ENCODE measurements around the gene MAP2. TPM values are rescaled to one million over a fixed set of nuclear protein-coding genes. Genes with fewer than 3 reads are reported as not detected.

Gene MAP2
- total RNA-seq, 1 experiment from 2014 or later: 7.6 TPM

GRCh38 chr2:209685963-209686362 is 262.1 kb downstream of the MAP2 start (continued):
- TF ChIP-seq AFF4 (CRISPR knock-in tag; IDR thresholded peaks at IDR 0.05; ENCODE audit: borderline replicate concordance): no peak
- TF ChIP-seq ZNF671 (CRISPR knock-in tag; IDR thresholded peaks at IDR 0.05): no peak

- no peak for ATAC-seq
- H3K27me3 Mint-ChIP-seq (ENCODE audit: low read depth): no peaks in the 10 kb centered on the region
- peaks cover 27% of the 10 kb centered on the region for H3K4me1 Mint-ChIP-seq
Measured at GRCh38 chr2:209686448-209686847, 262.6 kb downstream of the MAP2 start.

GRCh38 chr2:209687323-209687969 is 263.6 kb downstream of the MAP2 start:
- H3K9me3 Mint-ChIP-seq: no peaks in the 10 kb centered on the region
- H3K36me3 Mint-ChIP-seq: no peaks in the 10 kb centered on the region
- DNase-seq (ENCODE audit: low spot score) (no peak), ATAC-seq (peak; percentile 68)
- no peak overlapping the region for H3K4me3 Mint-ChIP-seq
- peak overlapping the region; percentile 55; the same call in 1 of the 2 replicates for H3K27ac Mint-ChIP-seq
- peaks cover 27% of the 10 kb centered on the region for H3K4me1 Mint-ChIP-seq
- CTCF ChIA-PET: no interaction called here
- no peak for TF ChIP-seq SP1 (CRISPR knock-in tag; conservative IDR thresholded peaks at IDR 0.05)
- no peak for TF ChIP-seq NFYB (CRISPR knock-in tag; conservative IDR thresholded peaks at IDR 0.05; ENCODE audit: low read depth)
- TF ChIP-seq PREB (CRISPR knock-in tag; IDR thresholded peaks at IDR 0.05; ENCODE audit: borderline replicate concordance): no peak
- no peaks in the 10 kb centered on the region for H3K27me3 Mint-ChIP-seq (ENCODE audit: low read depth)
- POLR2A ChIA-PET: no interaction called here

More at GRCh38 chr2:209686448-209686847, 262.6 kb downstream of the MAP2 start:
- no peak overlapping the region for H3K4me3 Mint-ChIP-seq
- H3K9me3 Mint-ChIP-seq: no peaks in the 10 kb centered on the region
- CTCF ChIA-PET: no interaction called here
- TF ChIP-seq ZNF281 (CRISPR knock-in tag; IDR thresholded peaks at IDR 0.05): no peak
- DNase-seq (ENCODE audit: low spot score): no peak
- POLR2A ChIA-PET: no interaction called here
- H3K27ac Mint-ChIP-seq: no peak overlapping the region
- H3K36me3 Mint-ChIP-seq: no peaks in the 10 kb centered on the region

GRCh38 chr2:209688385-209688784 is 264.5 kb downstream of the MAP2 start:
- H3K9me3 Mint-ChIP-seq: peaks cover 1% of the 10 kb centered on the region; the same call in 1 of the 2 replicates
- peaks cover 27% of the 10 kb centered on the region for H3K4me1 Mint-ChIP-seq
- ATAC-seq: no peak
- ChIA-PET POLR2A (no interaction called here), CTCF (no interaction called here)
- H3K27me3 Mint-ChIP-seq (ENCODE audit: low read depth): no peaks in the 10 kb centered on the region
- no peak overlapping the region for H3K27ac Mint-ChIP-seq
- DNase-seq (ENCODE audit: low spot score): no peak
- no peaks in the 10 kb centered on the region for H3K36me3 Mint-ChIP-seq
- H3K4me3 Mint-ChIP-seq: no peak overlapping the region
- TF ChIP-seq ZNF138 (CRISPR knock-in tag; conservative IDR thresholded peaks at IDR 0.05) (no peak), KAT7 (CRISPR knock-in tag; IDR thresholded peaks at IDR 0.05; ENCODE audit: borderline replicate concordance) (no peak), ZNF219 (CRISPR knock-in tag; IDR thresholded peaks at IDR 0.05; ENCODE audit: borderline replicate concordance) (no peak), ZNF512 (CRISPR knock-in tag; IDR thresholded peaks at IDR 0.05; ENCODE audit: borderline replicate concordance) (no peak), GTF2I (CRISPR knock-in tag; conservative IDR thresholded peaks at IDR 0.05) (no peak), ZNF532 (CRISPR knock-in tag; IDR thresholded peaks at IDR 0.05; ENCODE audit: borderline replicate concordance) (no peak), FOXJ3 (CRISPR knock-in tag; IDR thresholded peaks at IDR 0.05; ENCODE audit: borderline replicate concordance) (no peak), ZNF423 (CRISPR knock-in tag; IDR thresholded peaks at IDR 0.05) (no peak), NFATC4 (CRISPR knock-in tag; IDR thresholded peaks at IDR 0.05) (no peak), EMX1 (CRISPR knock-in tag; IDR thresholded peaks at IDR 0.05) (no peak), MYBL2 (CRISPR knock-in tag; IDR thresholded peaks at IDR 0.05) (no peak)
